Activated naive CD8-positive, alpha-beta T cell (primary cell): Measurements from ENCODE around the gene SLC1A3.

ENCODE experiments used
- H3K27ac Mint-ChIP-seq: one replicate; pipeline ENCODE4 v1.8.0; 2021; ENCODE audit warnings: mixed read lengths
- H3K27me3 Mint-ChIP-seq: one replicate; pipeline ENCODE4 v1.8.0; 2021; ENCODE audit warnings: mixed read lengths
- H3K36me3 Mint-ChIP-seq: one replicate; pipeline ENCODE4 v1.8.0; 2021; ENCODE audit warnings: mixed read lengths
- H3K4me1 Mint-ChIP-seq: one replicate; pipeline ENCODE4 v1.8.0; 2021; ENCODE audit warnings: low read depth, mixed read lengths
- H3K4me3 Mint-ChIP-seq: one replicate; pipeline ENCODE4 v1.8.0; 2021; ENCODE audit warnings: mild to moderate bottlenecking, mixed read lengths
- H3K9me3 Mint-ChIP-seq: one replicate; pipeline ENCODE4 v1.8.0; 2021; ENCODE audit warnings: low read depth, mixed read lengths

The SLC1A3 gene

GRCh38 chr5:36590513-36591286, 15.7 kb upstream of the SLC1A3 start:
- H3K4me3 Mint-ChIP-seq: no peak overlapping the region
- H3K27me3 Mint-ChIP-seq: no peaks in the 10 kb centered on the region
- H3K36me3 Mint-ChIP-seq: no peaks in the 10 kb centered on the region
- no peak overlapping the region for H3K27ac Mint-ChIP-seq
- H3K9me3 Mint-ChIP-seq: no peaks in the 10 kb centered on the region
- H3K4me1 Mint-ChIP-seq: no peaks in the 10 kb centered on the region

GRCh38 chr5:36593867-36594266, 12.5 kb upstream of the SLC1A3 start:
- H3K36me3 Mint-ChIP-seq: no peaks in the 10 kb centered on the region
- H3K27ac Mint-ChIP-seq: no peak overlapping the region
- H3K27me3 Mint-ChIP-seq: peaks cover 1% of the 10 kb centered on the region
- no peak overlapping the region for H3K4me3 Mint-ChIP-seq
- H3K9me3 Mint-ChIP-seq: no peaks in the 10 kb centered on the region
- H3K4me1 Mint-ChIP-seq: no peaks in the 10 kb centered on the region

GRCh38 chr5:36596247-36596646, 10.2 kb upstream of the SLC1A3 start:
- Mint-ChIP-seq H3K36me3 (no peaks in the 10 kb centered on the region), H3K27ac (no peak overlapping the region), H3K27me3 (peaks cover 2% of the 10 kb centered on the region), H3K9me3 (no peaks in the 10 kb centered on the region), H3K4me1 (no peaks in the 10 kb centered on the region), H3K4me3 (no peak overlapping the region)

- peaks cover 3% of the 10 kb centered on the region for H3K27me3 Mint-ChIP-seq
- H3K9me3 Mint-ChIP-seq: no peaks in the 10 kb centered on the region
- no peaks in the 10 kb centered on the region for H3K36me3 Mint-ChIP-seq
- H3K4me1 Mint-ChIP-seq: no peaks in the 10 kb centered on the region
- no peak overlapping the region for H3K4me3 Mint-ChIP-seq
- no peak overlapping the region for H3K27ac Mint-ChIP-seq
These were observed 9.7 kb upstream of the SLC1A3 start for GRCh38 chr5:36596756-36597155.

GRCh38 chr5:36598045-36598444, 8.4 kb upstream of the SLC1A3 start:
- no peak overlapping the region for H3K4me3 Mint-ChIP-seq
- peaks cover 3% of the 10 kb centered on the region for H3K27me3 Mint-ChIP-seq
- H3K27ac Mint-ChIP-seq: no peak overlapping the region
- H3K36me3 Mint-ChIP-seq: no peaks in the 10 kb centered on the region
- no peaks in the 10 kb centered on the region for H3K4me1 Mint-ChIP-seq
- no peaks in the 10 kb centered on the region for H3K9me3 Mint-ChIP-seq

- Mint-ChIP-seq H3K4me1 (no peaks in the 10 kb centered on the region), H3K9me3 (no peaks in the 10 kb centered on the region), H3K27me3 (peaks cover 7% of the 10 kb centered on the region), H3K36me3 (no peaks in the 10 kb centered on the region), H3K4me3 (no peak overlapping the region), H3K27ac (no peak overlapping the region)
These were observed 6.2 kb upstream of the SLC1A3 start for GRCh38 chr5:36599986-36600779.

- Mint-ChIP-seq H3K27ac (no peak overlapping the region), H3K4me3 (no peak overlapping the region), H3K27me3 (peaks cover 9% of the 10 kb centered on the region), H3K36me3 (no peaks in the 10 kb centered on the region), H3K9me3 (no peaks in the 10 kb centered on the region), H3K4me1 (peaks cover 4% of the 10 kb centered on the region)
These were observed 5.4 kb upstream of the SLC1A3 start for GRCh38 chr5:36600917-36601527.

GRCh38 chr5:36602704-36603321, 3.6 kb upstream of the SLC1A3 start:
- Mint-ChIP-seq H3K9me3 (no peaks in the 10 kb centered on the region), H3K36me3 (no peaks in the 10 kb centered on the region), H3K4me3 (no peak overlapping the region), H3K4me1 (peaks cover 18% of the 10 kb centered on the region), H3K27ac (no peak overlapping the region), H3K27me3 (peaks cover 19% of the 10 kb centered on the region)

- H3K4me3 Mint-ChIP-seq: no peak overlapping the region
- no peaks in the 10 kb centered on the region for H3K36me3 Mint-ChIP-seq
- peaks cover 18% of the 10 kb centered on the region for H3K4me1 Mint-ChIP-seq
- H3K27ac Mint-ChIP-seq: no peak overlapping the region
- no peaks in the 10 kb centered on the region for H3K9me3 Mint-ChIP-seq
- peaks cover 25% of the 10 kb centered on the region for H3K27me3 Mint-ChIP-seq
These were observed 1.2 kb upstream of the SLC1A3 start for GRCh38 chr5:36605241-36605640.

- Mint-ChIP-seq H3K27ac (peak overlapping the region; percentile 84), H3K9me3 (no peaks in the 10 kb centered on the region), H3K27me3 (peaks cover 30% of the 10 kb centered on the region), H3K4me3 (peak overlapping the region; percentile 84), H3K36me3 (no peaks in the 10 kb centered on the region), H3K4me1 (peaks cover 18% of the 10 kb centered on the region)
These were observed 374 bp upstream of the SLC1A3 start for GRCh38 chr5:36606036-36606427.

GRCh38 chr5:36607114-36607571, 737 bp downstream of the SLC1A3 start:
- Mint-ChIP-seq H3K4me3 (peak overlapping the region; percentile 84), H3K9me3 (no peaks in the 10 kb centered on the region), H3K27me3 (peaks cover 28% of the 10 kb centered on the region), H3K36me3 (no peaks in the 10 kb centered on the region), H3K4me1 (peaks cover 18% of the 10 kb centered on the region), H3K27ac (no peak overlapping the region)

- Mint-ChIP-seq H3K27ac (no peak overlapping the region), H3K4me3 (no peak overlapping the region), H3K9me3 (no peaks in the 10 kb centered on the region), H3K36me3 (no peaks in the 10 kb centered on the region), H3K27me3 (peaks cover 28% of the 10 kb centered on the region), H3K4me1 (peaks cover 18% of the 10 kb centered on the region)
These were observed 1.7 kb downstream of the SLC1A3 start for GRCh38 chr5:36607838-36608783.

GRCh38 chr5:36610621-36611020, 4.2 kb downstream of the SLC1A3 start:
- no peaks in the 10 kb centered on the region for H3K36me3 Mint-ChIP-seq
- H3K27ac Mint-ChIP-seq: no peak overlapping the region
- peaks cover 22% of the 10 kb centered on the region for H3K27me3 Mint-ChIP-seq
- H3K9me3 Mint-ChIP-seq: no peaks in the 10 kb centered on the region
- peaks cover 18% of the 10 kb centered on the region for H3K4me1 Mint-ChIP-seq
- no peak overlapping the region for H3K4me3 Mint-ChIP-seq
